Bone marrow (tissue), 2 donors: ENCODE measurements around the gene TMEM30B.

Source experiments
- DNase-seq, 2 donors: peaks; one replicate each; lab custom pipeline; 2025; lab: John Stamatoyannopoulos, UW

The TMEM30B gene

DNA sequence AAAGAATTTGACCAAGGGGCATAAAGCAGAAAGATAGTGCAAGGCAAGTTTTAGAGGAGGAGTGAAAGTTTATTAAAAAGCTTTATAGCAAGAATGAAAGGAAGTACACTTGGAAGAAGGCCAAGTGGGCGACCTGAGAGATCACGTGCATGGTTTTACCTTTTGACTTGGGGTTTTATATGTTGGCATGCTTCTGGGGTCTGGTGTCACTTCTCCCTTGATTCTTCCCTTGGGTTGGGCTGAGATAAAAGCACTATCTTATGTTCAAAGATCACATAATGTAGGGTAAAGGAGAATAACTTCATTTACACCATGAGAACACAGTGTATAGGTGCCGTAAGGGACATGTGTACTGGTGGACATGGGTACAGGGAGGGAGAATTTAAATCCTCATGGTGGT lies 17.7 kb upstream of the TMEM30B start:
- no peak for DNase-seq

DNA sequence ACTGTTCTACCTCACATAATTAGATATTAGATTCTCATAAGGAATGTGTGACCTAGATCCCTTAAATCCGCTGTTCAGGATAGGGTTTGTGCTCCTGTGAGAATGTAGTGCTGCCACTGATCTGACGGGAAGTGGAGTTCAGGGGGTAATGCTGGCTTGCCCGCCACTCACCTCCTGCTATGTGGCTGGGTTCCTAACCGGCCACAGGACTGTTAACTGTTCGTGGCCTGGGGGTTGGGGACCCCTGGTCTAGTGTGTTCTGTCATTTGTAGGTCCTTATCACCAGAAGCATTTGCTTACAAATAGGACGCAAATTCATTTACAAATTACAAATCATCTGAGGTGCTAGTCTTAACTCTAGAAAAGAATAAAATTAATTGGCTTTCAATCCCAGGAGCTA lies 16.4 kb upstream of the TMEM30B start:
- DNase-seq = no peak

DNA sequence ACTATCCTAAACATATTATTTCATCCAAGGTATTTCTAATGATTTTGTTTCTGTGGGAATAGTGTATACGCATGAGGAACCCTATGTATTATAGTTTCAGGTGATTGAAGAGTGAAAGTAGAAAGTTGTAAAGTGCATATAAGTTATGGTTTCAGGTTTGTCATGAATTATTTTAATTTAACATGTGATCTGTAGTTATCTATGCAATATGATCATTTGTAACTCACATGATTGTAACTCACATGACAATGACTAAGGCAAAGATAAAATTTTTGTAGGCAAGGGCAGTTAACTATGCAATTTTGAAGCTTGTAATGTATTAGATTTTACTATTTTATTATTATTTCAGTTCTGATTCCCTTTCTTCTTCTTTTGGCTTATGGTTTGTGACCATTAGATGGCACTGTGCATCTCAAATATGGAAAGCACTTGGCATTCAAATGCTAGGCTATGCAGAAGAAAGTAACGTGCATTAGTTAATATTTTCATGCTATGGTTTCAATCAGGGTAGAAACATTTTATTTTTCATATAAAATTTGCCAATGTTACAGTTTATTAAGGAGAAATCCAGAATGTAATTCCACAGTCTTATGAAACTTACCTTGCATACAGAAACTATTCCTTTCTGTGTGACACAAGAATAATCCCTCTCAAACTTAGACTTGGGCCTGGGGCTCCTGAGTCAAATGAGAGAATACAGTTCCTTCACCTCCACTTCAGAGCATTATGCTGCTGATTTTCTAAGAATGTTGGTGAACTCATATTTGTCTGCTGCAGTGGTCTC lies 15.8 kb upstream of the TMEM30B start:
- DNase-seq = peak in 1 of 2 donors; percentile 31

DNA sequence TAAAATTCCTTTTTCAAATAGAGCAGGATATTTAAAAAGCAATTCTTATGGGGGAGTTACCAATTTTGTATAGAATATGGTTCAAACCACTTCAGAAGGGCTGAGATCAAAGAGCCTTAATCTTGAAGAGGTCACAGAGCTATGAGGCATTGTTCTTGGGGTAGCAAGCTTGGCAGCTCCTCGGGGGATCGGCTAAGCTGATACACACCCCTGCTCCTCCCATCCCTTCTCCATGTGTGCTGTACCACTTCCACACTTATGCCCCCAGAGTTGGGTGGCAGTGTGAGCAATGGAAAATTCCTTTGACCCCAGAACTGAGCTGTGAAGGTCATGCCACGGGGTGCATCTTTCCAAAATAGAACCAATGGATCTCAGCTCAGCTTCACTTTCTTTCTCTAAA lies 15.0 kb upstream of the TMEM30B start:
- DNase-seq = no peak

DNA sequence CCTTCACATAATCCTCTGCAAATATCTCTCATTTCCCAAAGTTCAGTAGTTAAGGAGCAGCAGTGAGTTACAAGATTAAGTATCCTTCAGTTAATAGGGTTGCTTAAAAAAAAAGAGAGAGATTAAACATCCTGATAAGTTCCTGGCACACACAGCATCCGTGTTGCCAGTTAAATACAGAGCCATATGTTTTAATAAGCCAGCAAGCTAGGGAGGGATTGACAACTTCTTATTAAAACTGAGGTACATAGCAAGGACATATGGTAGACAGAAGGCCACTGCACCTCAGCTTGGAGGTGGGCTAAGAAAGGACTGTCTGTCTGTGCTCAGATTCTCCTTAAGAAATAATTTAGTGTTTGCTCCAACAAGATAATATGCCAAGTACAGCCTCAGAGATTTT lies 9.6 kb upstream of the TMEM30B start:
- no peak for DNase-seq

DNA sequence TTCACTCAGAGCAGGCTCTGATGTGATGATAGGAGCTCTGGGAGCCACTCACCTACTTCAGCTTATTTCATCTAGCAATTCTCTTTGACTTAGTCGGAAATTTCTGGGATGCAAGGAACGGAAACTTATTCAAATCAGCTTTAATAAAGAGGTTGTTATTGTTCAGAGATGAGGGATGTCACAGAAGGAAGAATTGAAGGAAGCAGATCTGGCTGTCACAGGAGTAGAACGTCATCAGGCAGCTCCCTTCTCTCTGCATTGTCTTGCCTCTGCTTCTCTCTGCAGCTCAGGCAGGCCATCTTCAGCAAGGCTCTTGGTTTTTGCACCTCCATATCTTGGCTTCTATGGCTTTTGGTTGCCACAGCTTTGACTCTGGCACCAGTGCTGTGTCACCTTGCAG lies 7.6 kb upstream of the TMEM30B start:
- DNase-seq = no peak

DNA sequence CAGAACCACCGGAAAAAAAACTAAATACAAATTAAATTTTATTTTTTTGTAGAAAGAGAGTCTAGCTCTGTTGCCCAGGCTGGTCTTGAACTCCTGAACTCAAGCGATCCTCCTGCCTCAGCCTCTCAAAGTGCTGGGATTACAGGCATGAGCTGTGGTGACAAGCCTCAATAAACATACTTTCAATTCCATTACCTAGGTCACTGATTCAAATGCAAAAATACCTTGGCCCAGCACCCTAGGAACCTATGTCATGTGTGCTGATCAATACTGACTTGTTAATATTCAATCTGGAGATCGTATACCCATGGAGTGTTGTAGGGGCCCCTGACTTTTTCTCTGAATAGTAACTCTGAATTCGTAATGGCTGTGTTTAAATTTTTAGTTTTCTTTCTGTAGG lies 7.1 kb upstream of the TMEM30B start:
- no peak for DNase-seq

DNA sequence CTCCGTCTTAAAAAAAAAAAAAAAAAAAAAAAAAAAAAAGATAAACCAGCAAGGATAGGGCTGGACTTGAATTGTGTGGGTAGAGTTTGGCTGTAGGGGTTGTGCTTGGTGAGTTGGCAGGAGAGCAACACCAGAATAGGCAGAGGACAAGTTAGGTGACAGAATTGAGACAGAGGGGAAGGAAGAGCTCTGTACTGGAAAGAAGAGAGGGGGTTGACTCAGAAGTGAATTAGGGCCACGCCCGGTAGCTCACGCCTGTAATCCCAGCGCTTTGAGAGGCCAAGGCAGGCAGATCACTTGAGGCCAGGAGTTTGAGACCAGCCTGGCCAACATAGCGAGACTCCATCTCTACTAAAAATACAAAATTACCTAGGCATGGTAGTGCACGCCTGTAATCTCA lies 6.1 kb upstream of the TMEM30B start:
- DNase-seq = no peak

DNA sequence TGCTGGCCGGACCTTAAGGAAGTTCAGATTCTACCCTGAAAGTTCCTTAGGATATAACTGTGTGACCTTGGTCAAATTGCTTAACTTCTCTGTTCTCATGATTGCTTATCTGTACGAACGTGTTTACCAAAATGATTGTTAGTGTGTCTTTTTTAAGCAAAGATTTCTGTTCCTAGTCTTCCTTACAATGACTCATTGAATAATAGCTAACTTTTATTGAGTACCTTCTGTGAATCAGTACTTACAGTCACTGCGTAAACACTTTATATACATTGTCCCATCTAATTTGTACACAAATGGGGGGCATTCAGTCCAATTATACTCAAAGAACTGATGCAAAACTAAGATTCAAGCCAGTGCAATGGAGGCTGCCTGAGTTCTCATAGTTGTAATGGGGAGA lies 4.2 kb upstream of the TMEM30B start:
- no peak for DNase-seq

DNA sequence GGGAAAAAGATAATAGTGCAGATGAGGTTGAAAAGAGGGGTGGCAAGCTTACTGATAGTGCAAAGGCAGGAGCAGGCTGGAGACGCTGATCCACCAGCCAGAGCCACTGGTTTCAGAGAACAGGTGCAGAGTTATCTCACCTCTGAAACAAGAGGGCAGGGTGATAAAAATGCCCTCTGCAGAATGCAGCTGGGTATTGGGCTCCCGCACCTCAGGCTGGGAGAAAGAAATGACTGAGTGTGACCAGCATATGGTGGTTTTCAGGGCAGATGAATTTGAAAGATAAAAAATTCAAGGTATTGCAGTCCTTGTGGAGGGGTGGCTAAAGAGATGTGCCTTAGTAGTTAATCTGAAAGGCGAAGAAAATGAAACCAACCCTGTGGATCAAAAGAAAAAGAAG lies 2.9 kb upstream of the TMEM30B start:
- no peak for DNase-seq

DNA sequence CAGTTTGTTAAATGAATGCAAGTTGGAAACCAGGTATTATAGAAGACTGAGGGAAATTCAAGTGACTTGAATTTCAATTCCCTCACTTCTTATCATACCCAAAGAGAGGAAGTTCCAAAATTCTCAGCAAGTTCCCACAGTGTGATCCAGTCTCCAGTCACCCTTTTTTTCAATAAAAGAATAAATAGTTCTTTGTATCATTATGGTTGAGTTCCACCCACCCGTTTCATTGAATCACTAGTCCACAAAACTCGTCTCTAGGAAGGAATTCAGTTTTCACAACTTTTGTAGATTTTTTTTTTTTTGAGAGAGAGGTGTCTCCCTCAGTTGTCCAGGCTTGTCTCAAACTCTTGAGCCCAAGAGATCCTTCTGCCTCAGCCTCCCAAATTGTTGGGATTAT lies 1.6 kb upstream of the TMEM30B start:
- DNase-seq = no peak

DNA sequence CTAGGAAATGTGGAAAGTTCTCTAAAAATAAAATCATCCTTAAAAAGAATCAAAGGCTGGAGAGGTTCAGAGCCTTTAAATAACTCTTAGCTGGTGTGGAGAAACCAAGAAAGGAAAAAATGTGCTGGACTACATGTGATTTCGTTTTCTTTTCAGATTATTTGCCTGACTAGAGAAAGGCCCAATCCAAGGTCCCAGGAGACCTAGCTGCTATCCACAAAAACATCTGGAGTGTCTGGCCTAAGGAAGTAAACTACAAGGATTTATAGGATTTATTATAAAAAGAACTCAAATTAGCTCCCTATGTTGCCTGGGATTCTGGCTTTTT lies 774 bp upstream of the TMEM30B start:
- DNase-seq = no peak

DNA sequence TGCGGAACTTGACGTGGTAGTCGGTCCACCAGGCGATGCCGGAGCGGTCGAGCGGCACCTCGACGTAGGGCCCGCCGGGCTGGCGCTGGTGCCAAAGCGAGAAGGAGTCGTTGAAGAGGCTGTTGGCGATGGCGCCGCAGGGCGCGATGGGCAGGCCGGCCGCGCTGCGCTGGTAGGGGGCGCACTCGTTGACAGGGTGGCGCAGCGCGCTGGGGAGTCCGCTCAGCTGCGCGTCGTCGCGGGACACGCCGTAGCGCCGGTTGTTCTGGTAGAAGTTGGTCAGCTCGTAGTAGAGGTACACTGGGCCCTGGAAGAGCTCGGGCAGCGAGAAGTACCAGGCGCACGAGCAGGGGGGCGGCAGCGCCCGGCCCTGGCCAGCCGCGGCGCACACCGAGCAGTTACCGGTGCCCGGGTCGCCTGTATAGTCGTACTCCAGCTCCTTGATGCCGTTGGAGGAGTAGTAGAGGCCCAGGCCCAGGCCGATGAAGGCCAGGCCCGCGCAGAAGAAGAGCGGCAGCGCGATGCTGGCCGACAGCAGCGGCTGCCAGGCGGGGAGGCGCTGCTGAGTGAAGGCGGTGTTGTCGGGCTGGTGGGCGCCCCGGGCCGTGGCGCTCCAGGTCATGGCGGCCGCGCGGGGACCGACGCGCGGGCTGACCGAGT lies 482 bp downstream of the TMEM30B start:
- peak in 1 of 2 donors; percentile 37 for DNase-seq

DNA sequence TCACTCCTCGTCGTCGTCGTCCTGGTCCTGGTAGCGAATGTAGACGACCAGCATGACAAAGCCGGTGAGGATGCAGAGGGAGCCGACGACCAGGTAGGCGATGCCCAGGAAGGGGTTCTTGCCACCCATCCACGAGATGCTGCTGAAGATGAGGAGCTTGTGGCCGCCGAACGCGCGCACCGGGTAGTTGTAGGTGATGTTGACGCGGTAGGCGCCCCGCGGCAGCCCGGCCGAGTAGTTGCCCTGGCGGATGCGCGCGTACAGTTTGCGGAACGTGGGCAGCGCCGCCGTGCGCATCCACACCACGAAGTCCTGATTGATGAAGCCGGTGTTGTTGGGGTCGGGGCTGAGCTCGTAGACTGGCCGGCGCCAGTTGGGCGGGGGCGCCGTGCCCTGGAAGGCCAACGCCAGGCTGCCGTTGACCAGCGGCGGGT lies 1.0 kb downstream of the TMEM30B start:
- DNase-seq = no peak

DNA sequence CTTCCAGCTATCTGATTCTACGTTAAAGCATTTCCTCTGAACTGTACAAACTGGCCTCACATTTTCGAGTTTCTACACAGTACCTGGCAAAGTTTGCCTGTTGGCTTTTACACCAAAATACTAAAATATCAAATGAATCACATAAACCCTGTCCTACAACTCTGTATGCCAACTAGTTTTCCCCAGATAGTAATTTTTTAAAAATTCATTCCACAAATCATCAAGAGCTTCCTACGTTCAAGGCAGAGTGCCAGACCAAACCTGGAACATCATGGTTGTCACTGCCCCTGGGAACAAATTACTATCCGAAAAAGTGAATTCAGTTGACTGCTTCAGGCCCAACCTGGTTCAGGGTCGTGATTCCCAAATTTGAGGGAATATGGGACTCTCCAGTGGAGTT lies 2.1 kb downstream of the TMEM30B start:
- DNase-seq = no peak

DNA sequence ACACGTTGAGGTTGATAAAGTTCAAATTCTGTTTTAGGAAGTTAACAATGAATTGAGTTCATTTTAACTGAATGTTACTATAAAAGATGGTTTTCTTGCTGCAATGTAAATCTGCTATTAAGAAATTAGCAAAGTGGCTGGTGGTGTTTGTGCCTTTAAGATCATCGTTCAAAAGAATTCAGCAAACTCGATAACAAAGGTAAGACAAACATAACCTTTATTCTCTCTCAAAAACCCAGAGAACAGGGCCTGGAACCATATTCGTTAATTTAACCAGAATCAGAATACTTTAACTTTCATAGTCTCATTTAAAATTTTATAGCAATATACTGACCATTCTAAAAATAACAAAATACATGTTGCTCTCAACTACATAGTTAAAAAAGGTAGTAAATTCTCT lies 3.4 kb downstream of the TMEM30B start:
- DNase-seq = no peak

DNA sequence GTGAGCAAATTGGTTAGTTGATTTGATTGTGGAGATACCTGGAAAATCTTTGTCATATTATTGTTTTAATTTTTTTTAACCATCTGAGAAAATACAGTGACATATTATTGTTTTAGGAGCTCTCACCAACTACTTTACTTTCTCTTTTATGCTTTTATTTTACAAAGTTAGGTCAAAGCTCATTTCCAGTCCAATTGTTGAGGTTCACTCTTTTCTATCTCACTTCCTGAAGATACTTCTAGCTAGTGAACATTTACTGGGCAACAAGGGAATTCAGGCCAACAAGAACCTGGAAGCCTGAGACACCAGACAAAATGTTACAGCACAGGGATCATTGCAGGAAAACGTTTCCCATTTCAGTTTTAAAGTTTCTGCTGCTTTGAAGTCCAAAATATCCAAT lies 3.9 kb downstream of the TMEM30B start:
- DNase-seq = no peak

DNA sequence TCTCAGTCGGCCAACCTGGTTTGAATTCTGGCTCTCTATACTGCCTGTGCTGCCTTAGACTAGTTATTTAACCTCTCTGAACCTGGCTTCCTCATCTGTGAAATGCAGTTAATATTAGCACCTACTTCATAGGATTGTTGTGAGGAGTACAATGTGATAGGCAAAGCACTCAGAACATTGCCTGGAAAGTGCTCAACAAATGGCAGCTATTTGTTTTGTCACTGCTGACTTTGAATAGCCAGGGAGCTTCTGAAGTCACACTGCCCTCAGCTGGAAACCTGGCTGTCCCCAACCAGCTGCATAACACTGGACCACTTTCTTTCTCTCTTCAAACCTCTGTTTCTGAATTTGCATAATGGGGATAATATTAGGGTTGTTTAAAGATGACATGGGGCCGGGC lies 9.6 kb downstream of the TMEM30B start:
- no peak for DNase-seq

DNA sequence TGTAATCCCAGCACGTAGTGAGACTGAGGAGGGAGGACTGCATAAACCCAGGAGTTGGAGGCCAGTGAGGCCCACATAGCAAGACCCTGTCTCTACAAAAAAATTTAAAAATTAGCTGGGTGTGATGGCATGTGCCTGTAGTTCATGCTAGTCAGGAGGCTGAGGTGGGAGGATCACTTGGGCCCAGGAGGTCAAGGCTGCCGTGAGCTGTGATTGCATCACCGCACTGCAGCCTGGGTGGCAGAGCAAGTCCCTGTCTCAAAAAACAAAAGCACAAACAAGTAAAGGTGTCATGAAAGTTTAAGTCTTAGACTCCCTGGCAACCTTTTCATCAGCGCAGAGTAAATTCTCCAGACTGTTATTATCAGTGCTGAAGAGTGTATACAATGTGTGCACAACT lies 10.4 kb downstream of the TMEM30B start:
- no peak for DNase-seq

DNA sequence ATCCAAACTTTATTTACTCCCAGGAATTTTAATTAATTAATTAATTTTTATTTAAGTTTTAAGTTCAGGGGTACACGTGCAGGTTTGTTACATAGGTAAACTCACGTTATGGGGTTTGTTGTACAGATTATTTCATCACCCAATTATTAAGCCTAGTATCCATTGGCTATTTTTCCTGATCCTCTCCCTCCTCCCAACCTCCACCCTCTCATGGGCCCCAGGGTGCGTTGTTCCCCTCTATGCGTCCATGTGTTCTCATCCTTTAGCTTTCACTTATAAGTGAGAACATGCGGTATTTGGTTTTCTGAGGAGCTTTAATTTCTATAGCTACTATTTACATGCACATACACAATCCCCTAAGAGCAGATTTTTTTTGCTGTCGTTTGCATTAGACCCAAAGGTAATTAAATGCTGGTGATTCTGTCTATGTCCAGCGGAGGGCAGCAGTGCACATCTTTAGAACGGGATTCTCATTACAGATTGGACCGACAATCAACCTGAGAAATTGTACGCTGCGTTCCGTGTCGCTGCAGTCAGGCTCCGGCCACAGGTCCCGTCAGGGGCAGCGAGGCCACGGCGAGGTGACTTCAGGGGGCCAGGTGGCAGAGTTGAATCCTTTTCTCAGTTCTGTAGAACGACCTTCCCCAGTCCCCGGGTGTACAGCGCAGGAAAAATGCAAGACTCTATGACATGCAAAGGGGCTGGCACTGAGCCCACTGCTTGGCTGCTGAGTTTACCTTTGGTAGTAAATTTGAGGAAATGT lies 11.6 kb downstream of the TMEM30B start:
- DNase-seq = peak; percentile 17 to 65

DNA sequence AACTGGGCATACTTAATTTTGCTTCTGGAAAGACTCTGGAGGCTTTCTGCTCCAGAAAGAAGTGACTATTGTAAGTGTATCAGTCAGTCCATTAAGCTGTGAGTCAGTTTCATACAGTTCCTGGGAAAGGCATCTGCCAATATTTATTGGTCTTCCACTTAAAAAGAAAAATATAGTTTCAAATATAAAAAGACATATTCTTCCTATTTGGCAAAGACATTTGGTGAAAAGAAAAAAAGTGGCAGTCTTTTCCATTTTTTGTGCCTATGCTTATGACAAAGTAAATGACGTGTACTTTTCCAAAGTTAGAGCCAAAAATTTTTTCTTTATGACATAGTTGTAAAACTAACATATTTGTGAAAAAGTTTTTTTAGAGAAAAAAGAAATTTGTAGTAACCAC lies 12.3 kb downstream of the TMEM30B start:
- DNase-seq = no peak

DNA sequence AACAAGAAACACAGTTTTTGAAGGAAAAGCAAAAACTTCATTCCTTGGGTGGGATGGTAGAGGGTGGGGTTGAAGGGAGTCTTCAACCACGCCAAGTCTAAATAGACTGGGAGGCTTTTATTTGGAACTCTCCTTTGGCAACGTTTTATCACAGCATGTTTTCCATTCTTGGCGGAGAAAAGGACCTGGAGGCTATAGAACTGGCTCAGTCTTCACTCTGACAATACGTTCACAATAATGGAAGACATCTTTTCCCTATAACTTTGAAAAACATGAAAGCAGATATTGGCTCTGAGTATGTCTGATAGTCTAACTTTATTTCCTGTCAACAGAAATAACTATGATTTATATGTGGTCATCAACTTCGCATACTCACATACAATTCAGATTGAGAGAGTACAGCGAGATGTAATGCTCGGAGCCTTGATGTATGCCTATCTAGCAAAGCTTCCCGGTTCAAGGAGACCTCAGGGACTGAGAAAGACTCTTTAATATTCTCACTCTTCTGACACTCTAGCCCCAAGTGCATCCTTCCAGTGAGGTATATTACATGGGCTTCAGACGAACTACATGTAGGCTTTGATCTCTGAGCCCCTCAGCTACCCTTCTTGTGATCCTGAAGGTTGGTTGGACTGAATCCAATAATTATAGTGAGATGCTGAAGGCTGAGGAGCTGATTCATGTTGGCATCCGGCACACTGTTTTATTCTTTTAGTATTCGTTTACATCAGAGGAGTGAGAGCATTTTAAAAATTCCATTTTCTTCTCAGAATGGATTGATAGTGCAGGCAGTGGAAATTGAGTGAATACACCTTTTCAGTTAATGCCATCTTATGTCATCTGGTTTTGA lies 14.0 kb downstream of the TMEM30B start:
- no peak for DNase-seq
